ENCODE measurements around the gene DCANP1. TPM values are rescaled to one million over a fixed set of nuclear protein-coding genes. Genes with fewer than 3 reads are reported as not detected.

DCANP1 gene
- total RNA-seq, 1 donor from 2014 or later: not detected

DNA sequence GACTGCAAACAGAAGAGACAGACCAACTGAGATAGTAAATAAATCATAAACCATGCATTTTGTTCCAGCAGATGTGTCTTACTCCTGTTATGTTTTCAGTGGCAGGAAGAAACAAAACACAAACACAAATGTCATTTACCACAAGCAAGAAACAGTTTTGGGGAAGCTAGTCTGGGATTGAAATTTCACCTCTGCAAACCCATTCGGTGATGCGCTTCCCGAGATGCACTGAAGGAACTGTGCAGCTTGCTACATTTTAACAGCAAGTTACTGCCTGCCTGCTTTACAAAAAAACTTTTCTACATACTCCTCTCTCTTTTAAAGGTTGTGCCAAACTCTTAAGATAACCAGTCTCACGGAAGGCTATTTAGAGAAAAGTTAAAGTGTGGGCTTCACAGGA is 51.3 kb downstream of the DCANP1 start:
- H3K36me3 Mint-ChIP-seq (ENCODE audit: low read depth): peaks cover 19% of the 10 kb centered on the region
- intact Hi-C loops (cut with micrococcal nuclease): loop anchor here (10.0 kb wide), 1 partner anchor 341 kb away; no protein-coding TSS in a partner anchor
- no peak for TF ChIP-seq CTCF (IDR thresholded peaks at IDR 0.05)
- peaks cover 80% of the 10 kb centered on the region for H3K4me1 Mint-ChIP-seq
- no peaks in the 10 kb centered on the region for H3K9me3 Mint-ChIP-seq
- CTCF ChIA-PET: no interaction called here
- POLR2A ChIA-PET: no interaction called here
- H3K4me3 Mint-ChIP-seq: no peak overlapping the region
- no peaks in the 10 kb centered on the region for H3K27me3 Mint-ChIP-seq
- ATAC-seq (ENCODE audit: low read depth) (no peak), DNase-seq (no peak)
- no peak overlapping the region for H3K27ac Mint-ChIP-seq

DNA sequence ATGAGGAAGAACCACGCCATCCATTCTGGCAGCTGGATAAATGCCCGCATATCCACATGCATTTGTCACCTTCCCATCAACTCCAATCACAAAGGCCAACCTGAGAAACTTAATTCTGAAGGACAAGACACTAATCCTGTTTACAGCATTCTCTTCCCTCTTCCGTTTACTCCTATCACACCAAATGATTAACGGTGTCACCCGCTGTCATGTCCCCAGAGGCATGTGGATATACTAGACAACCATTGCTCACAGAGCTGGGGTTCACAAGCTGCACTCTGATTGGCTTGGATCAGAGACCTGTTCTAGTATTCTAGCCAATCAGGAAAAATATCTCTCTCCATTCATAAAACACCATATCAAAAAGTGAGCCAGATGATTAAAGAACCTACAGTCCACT is 51.7 kb downstream of the DCANP1 start:
- no peak for DNase-seq
- no peak for TF ChIP-seq CTCF (IDR thresholded peaks at IDR 0.05)
- intact Hi-C loops (cut with micrococcal nuclease): loop anchor here (10.0 kb wide), 1 partner anchor 341 kb away; no protein-coding TSS in a partner anchor
- H3K27me3 Mint-ChIP-seq: no peaks in the 10 kb centered on the region
- ChIA-PET POLR2A (no interaction called here), CTCF (no interaction called here)
- ATAC-seq (ENCODE audit: low read depth): no peak
- no peak overlapping the region for H3K4me3 Mint-ChIP-seq
- H3K4me1 Mint-ChIP-seq: peaks cover 80% of the 10 kb centered on the region
- H3K36me3 Mint-ChIP-seq (ENCODE audit: low read depth): peaks cover 19% of the 10 kb centered on the region
- H3K9me3 Mint-ChIP-seq: no peaks in the 10 kb centered on the region
- H3K27ac Mint-ChIP-seq: no peak overlapping the region

Other genes with a start within 250 kb of the DCANP1 start
- 115 and 125 TPM in 2 replicates for gene MACROH2A1, start 48.1 kb downstream of the DCANP1 start, total RNA-seq
- not detected in 2 replicates for gene TIFAB, start 5.0 kb upstream of the DCANP1 start, total RNA-seq
- not detected in 2 replicates for gene NEUROG1, start 88.6 kb upstream of the DCANP1 start, total RNA-seq
- not detected in 2 replicates for gene CXCL14, start 131.6 kb upstream of the DCANP1 start, total RNA-seq

Data from activated B cell treated with CpG ODN at 0.5 μM for 24 hours (primary cell).